Mesothelial cell of epicardium (in vitro differentiated cells): ENCODE results near the gene AGMO. TPM values are rescaled to one million over a fixed set of nuclear protein-coding genes. Genes with fewer than 3 reads are reported as not detected.

ENCODE experiments used
- DNase-seq, 2 experiments: peaks; one replicate each; pipeline ENCODE4 v3.0.0; 2021; ENCODE audit warnings: low spot score in 2 of 2; ENCODE audit not compliant: unreplicated experiment in 2 of 2
- H3K27ac Mint-ChIP-seq: 2 replicates; pipeline ENCODE4 v1.8.0; 2021; ENCODE audit warnings: mixed read lengths
- H3K27me3 Mint-ChIP-seq: 2 replicates; pipeline ENCODE4 v1.8.0; 2021; ENCODE audit warnings: low read depth, mixed read lengths
- H3K36me3 Mint-ChIP-seq: 2 replicates; pipeline ENCODE4 v1.8.0; 2021; ENCODE audit warnings: mixed read lengths
- H3K4me1 Mint-ChIP-seq: 2 replicates; pipeline ENCODE4 v1.8.0; 2021; ENCODE audit warnings: mixed read lengths
- H3K4me3 Mint-ChIP-seq: 2 replicates; pipeline ENCODE4 v1.8.0; 2021; ENCODE audit warnings: mild to moderate bottlenecking, moderate library complexity, mixed read lengths
- H3K9me3 Mint-ChIP-seq: 2 replicates; pipeline ENCODE4 v1.8.0; 2021; ENCODE audit warnings: mixed read lengths
- CTCF ChIP-seq: fragments of 200-600 bp; sonication (generic); IDR thresholded peaks from one replicate; pipeline ENCODE4 v1.5.0; 2021; ENCODE audit warnings: antibody characterized with exemption; ENCODE audit not compliant: unreplicated experiment
- total RNA-seq: library from RNA; stranded (reverse); gene quantifications from 3 replicates; pipeline ENCODE4 v1.2.1, GENCODE V29; 2021

The AGMO gene
- total RNA-seq, 1 donor from 2014 or later: 1.0 TPM

DNA sequence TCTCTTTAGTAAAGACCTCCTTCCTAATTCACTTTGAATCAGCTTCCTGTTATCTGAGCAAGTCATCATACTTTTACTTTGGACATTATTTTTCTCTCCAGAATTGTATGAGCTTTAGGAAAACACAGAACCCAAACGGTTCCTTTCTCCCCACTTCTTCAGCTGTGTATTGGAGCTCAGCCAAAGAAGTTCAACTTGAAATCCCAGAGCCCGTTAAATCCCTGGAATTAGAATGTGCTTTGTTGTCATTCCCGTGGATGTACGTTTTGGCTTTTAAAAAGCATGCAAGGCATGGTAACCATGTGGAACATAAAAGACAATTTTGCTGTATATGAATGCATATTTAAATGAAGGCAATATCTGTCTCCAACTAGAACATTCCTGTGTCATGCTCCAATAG lies 46.6 kb downstream of the AGMO start:
- H3K4me1 Mint-ChIP-seq: peaks cover 15% of the 10 kb centered on the region
- peaks cover under 1% of the 10 kb centered on the region for H3K36me3 Mint-ChIP-seq
- peak overlapping the region; percentile 36 for H3K27ac Mint-ChIP-seq
- H3K9me3 Mint-ChIP-seq: peaks cover 12% of the 10 kb centered on the region
- TF ChIP-seq CTCF: no peak
- no peak overlapping the region for H3K4me3 Mint-ChIP-seq
- DNase-seq: no peak
- H3K27me3 Mint-ChIP-seq: no peaks in the 10 kb centered on the region

DNA sequence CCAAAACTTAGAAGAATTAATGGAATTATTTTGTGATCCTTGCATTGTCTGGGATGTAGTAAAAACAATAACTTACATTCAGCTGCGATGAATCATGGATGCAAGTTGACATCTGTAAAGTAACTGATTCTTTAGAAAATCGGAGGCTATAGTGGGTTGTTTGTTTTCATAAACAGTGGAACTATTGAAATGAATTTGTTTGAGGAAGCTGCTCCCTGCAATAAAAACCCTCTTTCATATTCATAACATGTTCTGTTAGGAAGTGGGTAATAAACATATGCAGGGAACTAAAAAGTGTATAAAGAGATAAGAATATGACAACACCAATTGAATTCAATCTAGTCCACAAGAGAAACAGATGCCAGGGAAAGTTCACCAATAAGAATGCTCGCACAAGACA lies 53.6 kb downstream of the AGMO start:
- no peak overlapping the region for H3K27ac Mint-ChIP-seq
- no peak for DNase-seq

GRCh38 chr7:15507708-15508107 lies 54.1 kb downstream of the AGMO start:
- Mint-ChIP-seq H3K9me3 (no peaks in the 10 kb centered on the region), H3K27ac (no peak overlapping the region), H3K4me1 (peaks cover 7% of the 10 kb centered on the region), H3K4me3 (no peak overlapping the region), H3K36me3 (no peaks in the 10 kb centered on the region), H3K27me3 (no peaks in the 10 kb centered on the region)
- TF ChIP-seq CTCF: no peak
- DNase-seq: no peak

More for the DNA sequence above, 53.6 kb downstream of the AGMO start:
- no peak for TF ChIP-seq CTCF
- H3K36me3 Mint-ChIP-seq: no peaks in the 10 kb centered on the region
- H3K27me3 Mint-ChIP-seq: no peaks in the 10 kb centered on the region
- peaks cover 7% of the 10 kb centered on the region for H3K4me1 Mint-ChIP-seq
- H3K9me3 Mint-ChIP-seq: no peaks in the 10 kb centered on the region
- no peak overlapping the region for H3K4me3 Mint-ChIP-seq

GRCh38 chr7:15507171-15507570 lies 54.6 kb downstream of the AGMO start:
- no peak overlapping the region for H3K27ac Mint-ChIP-seq
- no peak overlapping the region for H3K4me3 Mint-ChIP-seq
- no peak for DNase-seq
- H3K9me3 Mint-ChIP-seq: no peaks in the 10 kb centered on the region
- peaks cover 7% of the 10 kb centered on the region for H3K4me1 Mint-ChIP-seq
- H3K36me3 Mint-ChIP-seq: no peaks in the 10 kb centered on the region
- no peak for TF ChIP-seq CTCF
- no peaks in the 10 kb centered on the region for H3K27me3 Mint-ChIP-seq

- no peaks in the 10 kb centered on the region for H3K27me3 Mint-ChIP-seq
- H3K9me3 Mint-ChIP-seq: no peaks in the 10 kb centered on the region
- peaks cover 7% of the 10 kb centered on the region for H3K4me1 Mint-ChIP-seq
- H3K36me3 Mint-ChIP-seq: no peaks in the 10 kb centered on the region
- no peak overlapping the region for H3K4me3 Mint-ChIP-seq
- no peak for TF ChIP-seq CTCF
- H3K27ac Mint-ChIP-seq: no peak overlapping the region
- DNase-seq: no peak
Observed at GRCh38 chr7:15505761-15506160, 56.1 kb downstream of the AGMO start.

- no peak for DNase-seq
- Mint-ChIP-seq H3K9me3 (no peaks in the 10 kb centered on the region), H3K27me3 (no peaks in the 10 kb centered on the region), H3K36me3 (no peaks in the 10 kb centered on the region), H3K4me1 (peaks cover 7% of the 10 kb centered on the region), H3K4me3 (no peak overlapping the region), H3K27ac (peak overlapping the region; percentile 3)
- TF ChIP-seq CTCF: no peak
Observed at GRCh38 chr7:15504351-15504750, 57.5 kb downstream of the AGMO start.
